ENCODE measurements around the gene BTAF1. TPM values are rescaled to one million over a fixed set of nuclear protein-coding genes. Genes with fewer than 3 reads are reported as not detected.

Gene BTAF1
- total and polyA plus RNA-seq, 2 experiments from 2014 or later = 30.4 to 55.7 TPM

DNA sequence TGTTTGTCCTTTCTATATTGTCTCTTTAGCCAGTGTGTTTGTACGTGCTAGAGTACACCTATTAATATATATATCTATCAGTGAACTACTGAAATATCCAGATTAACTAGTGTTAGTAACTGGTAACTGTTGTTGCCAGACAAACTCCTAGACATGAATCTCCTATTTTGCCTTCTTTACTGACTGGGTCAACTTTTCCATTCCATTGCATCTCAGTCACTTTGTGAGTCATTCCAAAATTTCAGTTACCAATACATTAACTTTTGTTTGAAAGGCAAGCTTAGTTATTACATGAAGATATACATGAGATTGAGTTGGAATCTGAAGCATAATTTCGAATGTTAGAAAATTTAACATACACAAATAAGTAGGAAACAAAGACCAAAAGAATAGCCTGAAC lies 51.4 kb downstream of the BTAF1 start:
- Mint-ChIP-seq H3K4me1 (peaks cover 4% of the 10 kb centered on the region), H3K36me3 (ENCODE audit: low read depth) (peaks cover 12% of the 10 kb centered on the region; the same call in 2 of the 3 replicates), H3K27ac (no peak overlapping the region), H3K27me3 (ENCODE audit: insufficient read depth, low read depth, poor library complexity) (no peaks in the 10 kb centered on the region), H3K9me3 (no peaks in the 10 kb centered on the region), H3K4me3 (no peak overlapping the region)
- peaks cover 4% of the 10 kb centered on the region; the same call in 1 of the 2 replicates for H4K20me1 ChIP-seq (replicated peaks; ENCODE audit: insufficient read depth)
- no peak overlapping the region for H3K4me3 ChIP-seq
- no peak for DNase-seq (ENCODE audit: low spot score)
- no peaks in the 10 kb centered on the region for H3K79me2 ChIP-seq (replicated peaks; ENCODE audit: insufficient read depth)
- peaks cover 3% of the 10 kb centered on the region; the same call in 1 of the 2 replicates for H3K4me1 ChIP-seq (ENCODE audit: insufficient read depth)
- TF ChIP-seq, protein P1, sequence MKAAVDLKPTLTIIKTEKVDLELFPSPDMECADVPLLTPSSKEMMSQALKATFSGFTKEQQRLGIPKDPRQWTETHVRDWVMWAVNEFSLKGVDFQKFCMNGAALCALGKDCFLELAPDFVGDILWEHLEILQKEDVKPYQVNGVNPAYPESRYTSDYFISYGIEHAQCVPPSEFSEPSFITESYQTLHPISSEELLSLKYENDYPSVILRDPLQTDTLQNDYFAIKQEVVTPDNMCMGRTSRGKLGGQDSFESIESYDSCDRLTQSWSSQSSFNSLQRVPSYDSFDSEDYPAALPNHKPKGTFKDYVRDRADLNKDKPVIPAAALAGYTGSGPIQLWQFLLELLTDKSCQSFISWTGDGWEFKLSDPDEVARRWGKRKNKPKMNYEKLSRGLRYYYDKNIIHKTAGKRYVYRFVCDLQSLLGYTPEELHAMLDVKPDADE (IDR thresholded peaks at IDR 0.05) = no peak
- TF ChIP-seq, protein P2, sequence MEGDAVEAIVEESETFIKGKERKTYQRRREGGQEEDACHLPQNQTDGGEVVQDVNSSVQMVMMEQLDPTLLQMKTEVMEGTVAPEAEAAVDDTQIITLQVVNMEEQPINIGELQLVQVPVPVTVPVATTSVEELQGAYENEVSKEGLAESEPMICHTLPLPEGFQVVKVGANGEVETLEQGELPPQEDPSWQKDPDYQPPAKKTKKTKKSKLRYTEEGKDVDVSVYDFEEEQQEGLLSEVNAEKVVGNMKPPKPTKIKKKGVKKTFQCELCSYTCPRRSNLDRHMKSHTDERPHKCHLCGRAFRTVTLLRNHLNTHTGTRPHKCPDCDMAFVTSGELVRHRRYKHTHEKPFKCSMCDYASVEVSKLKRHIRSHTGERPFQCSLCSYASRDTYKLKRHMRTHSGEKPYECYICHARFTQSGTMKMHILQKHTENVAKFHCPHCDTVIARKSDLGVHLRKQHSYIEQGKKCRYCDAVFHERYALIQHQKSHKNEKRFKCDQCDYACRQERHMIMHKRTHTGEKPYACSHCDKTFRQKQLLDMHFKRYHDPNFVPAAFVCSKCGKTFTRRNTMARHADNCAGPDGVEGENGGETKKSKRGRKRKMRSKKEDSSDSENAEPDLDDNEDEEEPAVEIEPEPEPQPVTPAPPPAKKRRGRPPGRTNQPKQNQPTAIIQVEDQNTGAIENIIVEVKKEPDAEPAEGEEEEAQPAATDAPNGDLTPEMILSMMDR (conservative IDR thresholded peaks at IDR 0.05; ENCODE audit: low read depth in 2 of 2) = no peak
- ATAC-seq = no peak
- H3K36me3 ChIP-seq (ENCODE audit: insufficient read depth) = no peaks in the 10 kb centered on the region
- H3K4me2 ChIP-seq = no peak overlapping the region
- H3K27ac ChIP-seq (ENCODE audit: low read depth) = no peak overlapping the region
- H3K27me3 ChIP-seq (ENCODE audit: insufficient read depth) = no peaks in the 10 kb centered on the region
- H3F3A ChIP-seq (replicated peaks; ENCODE audit: low read depth) = no peaks in the 10 kb centered on the region
- H3K9me2 ChIP-seq (ENCODE audit: insufficient read depth) = no peaks in the 10 kb centered on the region
- H2AFZ ChIP-seq = no peak overlapping the region

DNA sequence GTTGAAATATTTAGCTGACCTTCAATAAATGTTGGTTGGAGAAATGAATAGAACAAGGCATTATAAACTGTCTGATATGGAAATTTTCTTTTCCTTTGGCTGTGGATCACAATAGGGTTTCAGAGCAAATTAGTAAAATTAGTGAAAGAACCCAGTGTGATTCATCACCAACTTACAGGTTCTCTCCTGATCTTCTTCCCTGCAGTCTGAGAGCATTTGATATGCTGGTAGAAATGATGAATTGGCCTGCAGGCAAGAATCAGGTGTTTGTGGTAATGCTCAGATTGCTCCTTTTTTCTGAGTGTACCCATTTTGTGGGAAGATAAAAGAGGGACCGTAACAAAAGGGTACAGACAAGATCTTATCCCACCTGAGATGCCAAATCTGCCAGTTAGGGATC lies 51.9 kb downstream of the BTAF1 start:
- Histone ChIP-seq H3F3A (replicated peaks; ENCODE audit: low read depth) (no peaks in the 10 kb centered on the region), H3K27ac (ENCODE audit: low read depth) (no peak overlapping the region)

DNA sequence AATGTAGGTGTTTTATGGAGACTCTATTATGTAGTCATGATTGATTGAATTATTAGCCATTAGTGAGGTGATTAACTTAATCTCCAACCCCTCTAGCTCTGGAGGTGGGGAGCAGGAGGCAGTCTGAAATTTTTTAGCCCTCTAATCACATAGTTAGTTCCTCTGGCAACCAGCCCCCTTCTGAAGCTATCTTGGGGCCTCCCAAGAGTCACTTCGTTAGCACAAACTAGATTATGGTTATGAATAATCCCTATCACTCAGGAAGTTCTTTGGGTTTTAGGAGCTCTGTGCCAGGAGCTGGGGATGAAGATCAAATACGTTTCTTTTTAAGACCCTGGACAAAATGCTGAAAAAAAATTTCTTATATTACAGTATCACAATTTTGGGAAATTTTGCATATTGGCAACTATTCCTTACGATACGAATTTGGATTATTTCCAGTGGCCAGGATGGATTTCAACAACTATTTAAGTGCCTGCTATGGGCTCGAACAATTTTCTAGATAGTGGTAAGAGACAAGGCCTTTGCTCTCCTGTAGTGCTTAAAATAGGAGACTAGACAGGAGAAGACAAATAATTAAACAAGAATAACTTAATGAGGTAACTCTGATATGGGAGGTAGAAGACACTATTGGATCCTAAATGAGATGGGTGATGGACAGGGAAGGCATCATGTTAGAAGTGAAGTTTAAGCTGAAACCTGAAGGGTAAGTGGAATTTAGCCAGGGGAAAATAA lies 52.9 kb downstream of the BTAF1 start:
- Mint-ChIP-seq H3K9me3 (no peaks in the 10 kb centered on the region), H3K27me3 (ENCODE audit: insufficient read depth, low read depth, poor library complexity) (no peaks in the 10 kb centered on the region), H3K4me3 (no peak overlapping the region), H3K4me1 (no peaks in the 10 kb centered on the region), H3K27ac (no peak overlapping the region), H3K36me3 (ENCODE audit: low read depth) (peaks cover 14% of the 10 kb centered on the region; the same call in 1 of the 3 replicates)
- Histone ChIP-seq H3K9me2 (ENCODE audit: insufficient read depth) (no peaks in the 10 kb centered on the region), H3K4me3 (no peak overlapping the region), H3K79me2 (replicated peaks; ENCODE audit: insufficient read depth) (no peaks in the 10 kb centered on the region), H3K27me3 (ENCODE audit: insufficient read depth) (no peaks in the 10 kb centered on the region), H2AFZ (no peak overlapping the region), H3K4me1 (ENCODE audit: insufficient read depth) (no peaks in the 10 kb centered on the region), H3K36me3 (ENCODE audit: insufficient read depth) (peaks cover 3% of the 10 kb centered on the region; the same call in 1 of the 2 replicates), H3F3A (replicated peaks; ENCODE audit: low read depth) (no peaks in the 10 kb centered on the region), H3K4me2 (no peak overlapping the region), H3K27ac (ENCODE audit: low read depth) (peak overlapping the region; percentile 4; the same call in 1 of the 2 replicates), H4K20me1 (replicated peaks; ENCODE audit: insufficient read depth) (peaks cover 4% of the 10 kb centered on the region; the same call in 1 of the 2 replicates)
- ATAC-seq (no peak), DNase-seq (ENCODE audit: low spot score) (no peak)
- TF ChIP-seq, protein P3, sequence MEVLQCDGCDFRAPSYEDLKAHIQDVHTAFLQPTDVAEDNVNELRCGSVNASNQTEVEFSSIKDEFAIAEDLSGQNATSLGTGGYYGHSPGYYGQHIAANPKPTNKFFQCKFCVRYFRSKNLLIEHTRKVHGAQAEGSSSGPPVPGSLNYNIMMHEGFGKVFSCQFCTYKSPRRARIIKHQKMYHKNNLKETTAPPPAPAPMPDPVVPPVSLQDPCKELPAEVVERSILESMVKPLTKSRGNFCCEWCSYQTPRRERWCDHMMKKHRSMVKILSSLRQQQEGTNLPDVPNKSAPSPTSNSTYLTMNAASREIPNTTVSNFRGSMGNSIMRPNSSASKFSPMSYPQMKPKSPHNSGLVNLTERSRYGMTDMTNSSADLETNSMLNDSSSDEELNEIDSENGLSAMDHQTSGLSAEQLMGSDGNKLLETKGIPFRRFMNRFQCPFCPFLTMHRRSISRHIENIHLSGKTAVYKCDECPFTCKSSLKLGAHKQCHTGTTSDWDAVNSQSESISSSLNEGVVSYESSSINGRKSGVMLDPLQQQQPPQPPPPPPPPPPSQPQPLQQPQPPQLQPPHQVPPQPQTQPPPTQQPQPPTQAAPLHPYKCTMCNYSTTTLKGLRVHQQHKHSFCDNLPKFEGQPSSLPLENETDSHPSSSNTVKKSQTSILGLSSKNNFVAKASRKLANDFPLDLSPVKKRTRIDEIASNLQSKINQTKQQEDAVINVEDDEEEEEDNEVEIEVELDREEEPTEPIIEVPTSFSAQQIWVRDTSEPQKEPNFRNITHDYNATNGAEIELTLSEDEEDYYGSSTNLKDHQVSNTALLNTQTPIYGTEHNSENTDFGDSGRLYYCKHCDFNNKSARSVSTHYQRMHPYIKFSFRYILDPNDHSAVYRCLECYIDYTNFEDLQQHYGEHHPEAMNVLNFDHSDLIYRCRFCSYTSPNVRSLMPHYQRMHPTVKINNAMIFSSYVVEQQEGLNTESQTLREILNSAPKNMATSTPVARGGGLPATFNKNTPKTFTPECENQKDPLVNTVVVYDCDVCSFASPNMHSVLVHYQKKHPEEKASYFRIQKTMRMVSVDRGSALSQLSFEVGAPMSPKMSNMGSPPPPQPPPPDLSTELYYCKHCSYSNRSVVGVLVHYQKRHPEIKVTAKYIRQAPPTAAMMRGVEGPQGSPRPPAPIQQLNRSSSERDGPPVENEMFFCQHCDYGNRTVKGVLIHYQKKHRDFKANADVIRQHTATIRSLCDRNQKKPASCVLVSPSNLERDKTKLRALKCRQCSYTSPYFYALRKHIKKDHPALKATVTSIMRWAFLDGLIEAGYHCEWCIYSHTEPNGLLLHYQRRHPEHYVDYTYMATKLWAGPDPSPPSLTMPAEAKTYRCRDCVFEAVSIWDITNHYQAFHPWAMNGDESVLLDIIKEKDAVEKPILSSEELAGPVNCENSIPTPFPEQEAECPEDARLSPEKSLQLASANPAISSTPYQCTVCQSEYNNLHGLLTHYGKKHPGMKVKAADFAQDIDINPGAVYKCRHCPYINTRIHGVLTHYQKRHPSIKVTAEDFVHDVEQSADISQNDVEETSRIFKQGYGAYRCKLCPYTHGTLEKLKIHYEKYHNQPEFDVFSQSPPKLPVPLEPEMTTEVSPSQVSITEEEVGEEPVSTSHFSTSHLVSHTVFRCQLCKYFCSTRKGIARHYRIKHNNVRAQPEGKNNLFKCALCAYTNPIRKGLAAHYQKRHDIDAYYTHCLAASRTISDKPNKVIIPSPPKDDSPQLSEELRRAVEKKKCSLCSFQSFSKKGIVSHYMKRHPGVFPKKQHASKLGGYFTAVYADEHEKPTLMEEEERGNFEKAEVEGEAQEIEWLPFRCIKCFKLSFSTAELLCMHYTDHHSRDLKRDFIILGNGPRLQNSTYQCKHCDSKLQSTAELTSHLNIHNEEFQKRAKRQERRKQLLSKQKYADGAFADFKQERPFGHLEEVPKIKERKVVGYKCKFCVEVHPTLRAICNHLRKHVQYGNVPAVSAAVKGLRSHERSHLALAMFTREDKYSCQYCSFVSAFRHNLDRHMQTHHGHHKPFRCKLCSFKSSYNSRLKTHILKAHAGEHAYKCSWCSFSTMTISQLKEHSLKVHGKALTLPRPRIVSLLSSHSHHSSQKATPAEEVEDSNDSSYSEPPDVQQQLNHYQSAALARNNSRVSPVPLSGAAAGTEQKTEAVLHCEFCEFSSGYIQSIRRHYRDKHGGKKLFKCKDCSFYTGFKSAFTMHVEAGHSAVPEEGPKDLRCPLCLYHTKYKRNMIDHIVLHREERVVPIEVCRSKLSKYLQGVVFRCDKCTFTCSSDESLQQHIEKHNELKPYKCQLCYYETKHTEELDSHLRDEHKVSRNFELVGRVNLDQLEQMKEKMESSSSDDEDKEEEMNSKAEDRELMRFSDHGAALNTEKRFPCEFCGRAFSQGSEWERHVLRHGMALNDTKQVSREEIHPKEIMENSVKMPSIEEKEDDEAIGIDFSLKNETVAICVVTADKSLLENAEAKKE (CRISPR knock-in tag; IDR thresholded peaks at IDR 0.05) = no peak
- no peak for TF ChIP-seq JUNB (IDR thresholded peaks at IDR 0.05; ENCODE audit: unreplicated experiment)
- TF ChIP-seq CREB1 (CRISPR knock-in tag; IDR thresholded peaks at IDR 0.05; ENCODE audit: low read depth) = no peak
- TF ChIP-seq NANOG (IDR thresholded peaks at IDR 0.05; ENCODE audit: borderline replicate concordance) = no peak

More for the DNA sequence above, 51.9 kb downstream of the BTAF1 start:
- TF ChIP-seq ZNF114 (CRISPR knock-in tag; IDR thresholded peaks at IDR 0.05) = no peak
- Mint-ChIP-seq H3K4me1 (no peaks in the 10 kb centered on the region; the same call in 2 of the 3 replicates), H3K27ac (no peak overlapping the region), H3K4me3 (no peak overlapping the region), H3K36me3 (ENCODE audit: low read depth) (peaks cover 10% of the 10 kb centered on the region; the same call in 1 of the 3 replicates), H3K9me3 (no peaks in the 10 kb centered on the region), H3K27me3 (ENCODE audit: insufficient read depth, low read depth, poor library complexity) (no peaks in the 10 kb centered on the region)
- Histone ChIP-seq H3K79me2 (replicated peaks; ENCODE audit: insufficient read depth) (no peaks in the 10 kb centered on the region), H3K9me2 (ENCODE audit: insufficient read depth) (no peaks in the 10 kb centered on the region), H3K4me1 (ENCODE audit: insufficient read depth) (no peaks in the 10 kb centered on the region), H4K20me1 (replicated peaks; ENCODE audit: insufficient read depth) (peaks cover 4% of the 10 kb centered on the region; the same call in 1 of the 2 replicates), H3K36me3 (ENCODE audit: insufficient read depth) (no peaks in the 10 kb centered on the region), H2AFZ (no peak overlapping the region), H3K27me3 (ENCODE audit: insufficient read depth) (no peaks in the 10 kb centered on the region), H3K4me3 (no peak overlapping the region), H3K4me2 (no peak overlapping the region)
- ATAC-seq = no peak
- no peak for DNase-seq (ENCODE audit: low spot score)

Data from GM23338 (cell line).